Measurements from ENCODE around the gene HAAO.
A peak's percentile ranks its signal among the peaks of the same experiment; 100 is the strongest.

HAAO gene

GRCh38 chr2:42806786-42807185 is 14.4 kb upstream of the HAAO start:
- Mint-ChIP-seq H3K27me3 (ENCODE audit: low read depth) (peaks cover 2% of the 10 kb centered on the region), H3K4me3 (no peak overlapping the region)

GRCh38 chr2:42804891-42805290 is 12.5 kb upstream of the HAAO start:
- Mint-ChIP-seq H3K27me3 (ENCODE audit: low read depth) (no peaks in the 10 kb centered on the region), H3K4me1 (ENCODE audit: low read depth) (peaks cover 34% of the 10 kb centered on the region), H3K4me3 (no peak overlapping the region), H3K9me3 (no peaks in the 10 kb centered on the region), H3K27ac (no peak overlapping the region), H3K36me3 (ENCODE audit: low read depth) (no peaks in the 10 kb centered on the region)
- no peak for DNase-seq (ENCODE audit: low spot score)

More at GRCh38 chr2:42806786-42807185, 14.4 kb upstream of the HAAO start:
- DNase-seq (ENCODE audit: low spot score), result peak; percentile 2
- no peaks in the 10 kb centered on the region for H3K36me3 Mint-ChIP-seq (ENCODE audit: low read depth)
- H3K9me3 Mint-ChIP-seq, result no peaks in the 10 kb centered on the region
- H3K27ac Mint-ChIP-seq, result no peak overlapping the region
- H3K4me1 Mint-ChIP-seq (ENCODE audit: low read depth), result peaks cover 29% of the 10 kb centered on the region

- Mint-ChIP-seq H3K36me3 (ENCODE audit: low read depth) (no peaks in the 10 kb centered on the region), H3K27ac (no peak overlapping the region), H3K4me3 (no peak overlapping the region), H3K9me3 (no peaks in the 10 kb centered on the region), H3K27me3 (ENCODE audit: low read depth) (no peaks in the 10 kb centered on the region), H3K4me1 (ENCODE audit: low read depth) (peaks cover 37% of the 10 kb centered on the region)
- DNase-seq (ENCODE audit: low spot score), result no peak
Measured at GRCh38 chr2:42804338-42804737, 12.0 kb upstream of the HAAO start.

- no peaks in the 10 kb centered on the region for H3K36me3 Mint-ChIP-seq (ENCODE audit: low read depth)
- no peak overlapping the region for H3K27ac Mint-ChIP-seq
- H3K4me1 Mint-ChIP-seq (ENCODE audit: low read depth), result peaks cover 29% of the 10 kb centered on the region
- DNase-seq (ENCODE audit: low spot score), result no peak
- no peaks in the 10 kb centered on the region for H3K27me3 Mint-ChIP-seq (ENCODE audit: low read depth)
- H3K9me3 Mint-ChIP-seq, result no peaks in the 10 kb centered on the region
- no peak overlapping the region for H3K4me3 Mint-ChIP-seq
Measured at GRCh38 chr2:42802150-42802549, 9.8 kb upstream of the HAAO start.

- Mint-ChIP-seq H3K4me1 (ENCODE audit: low read depth) (peaks cover 33% of the 10 kb centered on the region), H3K4me3 (no peak overlapping the region), H3K36me3 (ENCODE audit: low read depth) (no peaks in the 10 kb centered on the region), H3K27me3 (ENCODE audit: low read depth) (no peaks in the 10 kb centered on the region), H3K9me3 (no peaks in the 10 kb centered on the region), H3K27ac (no peak overlapping the region)
- no peak for DNase-seq (ENCODE audit: low spot score)
Measured at GRCh38 chr2:42801381-42801780, 9.0 kb upstream of the HAAO start.

- Mint-ChIP-seq H3K9me3 (no peaks in the 10 kb centered on the region), H3K4me3 (no peak overlapping the region), H3K4me1 (ENCODE audit: low read depth) (peaks cover 37% of the 10 kb centered on the region), H3K27ac (no peak overlapping the region), H3K27me3 (ENCODE audit: low read depth) (no peaks in the 10 kb centered on the region), H3K36me3 (ENCODE audit: low read depth) (no peaks in the 10 kb centered on the region)
- DNase-seq (ENCODE audit: low spot score), result no peak
Measured at GRCh38 chr2:42800981-42801380, 8.6 kb upstream of the HAAO start.

GRCh38 chr2:42800461-42800962 is 8.1 kb upstream of the HAAO start:
- Mint-ChIP-seq H3K36me3 (ENCODE audit: low read depth) (no peaks in the 10 kb centered on the region), H3K27ac (no peak overlapping the region), H3K4me1 (ENCODE audit: low read depth) (peaks cover 40% of the 10 kb centered on the region), H3K4me3 (no peak overlapping the region), H3K9me3 (no peaks in the 10 kb centered on the region), H3K27me3 (ENCODE audit: low read depth) (peaks cover 2% of the 10 kb centered on the region)
- no peak for DNase-seq (ENCODE audit: low spot score)

GRCh38 chr2:42799881-42800280 is 7.5 kb upstream of the HAAO start:
- H3K36me3 Mint-ChIP-seq (ENCODE audit: low read depth), result no peaks in the 10 kb centered on the region
- H3K27me3 Mint-ChIP-seq (ENCODE audit: low read depth), result peaks cover 5% of the 10 kb centered on the region
- H3K27ac Mint-ChIP-seq, result no peak overlapping the region
- H3K4me3 Mint-ChIP-seq, result no peak overlapping the region
- no peak for DNase-seq (ENCODE audit: low spot score)
- peaks cover 41% of the 10 kb centered on the region for H3K4me1 Mint-ChIP-seq (ENCODE audit: low read depth)
- H3K9me3 Mint-ChIP-seq, result no peaks in the 10 kb centered on the region

- Mint-ChIP-seq H3K27me3 (ENCODE audit: low read depth) (peaks cover 22% of the 10 kb centered on the region), H3K9me3 (no peaks in the 10 kb centered on the region), H3K4me1 (ENCODE audit: low read depth) (peaks cover 43% of the 10 kb centered on the region), H3K36me3 (ENCODE audit: low read depth) (no peaks in the 10 kb centered on the region), H3K27ac (no peak overlapping the region), H3K4me3 (no peak overlapping the region)
- no peak for DNase-seq (ENCODE audit: low spot score)
Measured at GRCh38 chr2:42797281-42797680, 4.9 kb upstream of the HAAO start.

GRCh38 chr2:42796427-42797248 is 4.3 kb upstream of the HAAO start:
- DNase-seq (ENCODE audit: low spot score), result no peak
- Mint-ChIP-seq H3K9me3 (no peaks in the 10 kb centered on the region), H3K4me1 (ENCODE audit: low read depth) (peaks cover 46% of the 10 kb centered on the region), H3K27ac (peak overlapping the region; percentile 64), H3K27me3 (ENCODE audit: low read depth) (peaks cover 27% of the 10 kb centered on the region), H3K4me3 (no peak overlapping the region), H3K36me3 (ENCODE audit: low read depth) (peaks cover 2% of the 10 kb centered on the region)

- DNase-seq (ENCODE audit: low spot score), result no peak
- peaks cover 5% of the 10 kb centered on the region for H3K36me3 Mint-ChIP-seq (ENCODE audit: low read depth)
- H3K27me3 Mint-ChIP-seq (ENCODE audit: low read depth), result peaks cover 34% of the 10 kb centered on the region
- no peaks in the 10 kb centered on the region for H3K9me3 Mint-ChIP-seq
- H3K4me1 Mint-ChIP-seq (ENCODE audit: low read depth), result peaks cover 44% of the 10 kb centered on the region
- no peak overlapping the region for H3K4me3 Mint-ChIP-seq
- H3K27ac Mint-ChIP-seq, result peak overlapping the region; percentile 35
Measured at GRCh38 chr2:42795841-42796301, 3.5 kb upstream of the HAAO start.

GRCh38 chr2:42795275-42795674 is 2.9 kb upstream of the HAAO start:
- Mint-ChIP-seq H3K36me3 (ENCODE audit: low read depth) (peaks cover 5% of the 10 kb centered on the region), H3K27ac (no peak overlapping the region), H3K27me3 (ENCODE audit: low read depth) (peaks cover 35% of the 10 kb centered on the region), H3K4me1 (ENCODE audit: low read depth) (peaks cover 38% of the 10 kb centered on the region), H3K4me3 (no peak overlapping the region), H3K9me3 (no peaks in the 10 kb centered on the region)
- DNase-seq (ENCODE audit: low spot score), result no peak

- H3K27me3 Mint-ChIP-seq (ENCODE audit: low read depth), result peaks cover 38% of the 10 kb centered on the region
- H3K27ac Mint-ChIP-seq, result no peak overlapping the region
- H3K4me3 Mint-ChIP-seq, result no peak overlapping the region
- no peak for DNase-seq (ENCODE audit: low spot score)
- peaks cover 36% of the 10 kb centered on the region for H3K4me1 Mint-ChIP-seq (ENCODE audit: low read depth)
- H3K36me3 Mint-ChIP-seq (ENCODE audit: low read depth), result peaks cover 5% of the 10 kb centered on the region
- H3K9me3 Mint-ChIP-seq, result no peaks in the 10 kb centered on the region
Measured at GRCh38 chr2:42794271-42795046, 2.1 kb upstream of the HAAO start.

Measured in T-helper 2 cell treated with Interferon-gamma antibody and Interleukin-4, amounts not matched to agents 5 μg/mL and 100 μg/mL, for 36 hours (primary cell).